Ureter (tissue), 1 donor: Measurements from ENCODE around the gene PDE11A. TPM values are rescaled to one million over a fixed set of nuclear protein-coding genes. Genes with fewer than 3 reads are reported as not detected.

Source experiments
- DNase-seq: peaks from one replicate; pipeline ENCODE4 v3.0.0-alpha.2; 2020; ENCODE audit warnings: low spot score
- total RNA-seq: library from RNA; stranded (reverse); gene quantifications from one replicate; pipeline ENCODE4 v1.2.4, GENCODE V29; 2023
- donor health status: DM: yes; HTN: yes; CAD: no.

The PDE11A gene
- total RNA-seq, 1 donor from 2014 or later: 2.2 TPM

DNA sequence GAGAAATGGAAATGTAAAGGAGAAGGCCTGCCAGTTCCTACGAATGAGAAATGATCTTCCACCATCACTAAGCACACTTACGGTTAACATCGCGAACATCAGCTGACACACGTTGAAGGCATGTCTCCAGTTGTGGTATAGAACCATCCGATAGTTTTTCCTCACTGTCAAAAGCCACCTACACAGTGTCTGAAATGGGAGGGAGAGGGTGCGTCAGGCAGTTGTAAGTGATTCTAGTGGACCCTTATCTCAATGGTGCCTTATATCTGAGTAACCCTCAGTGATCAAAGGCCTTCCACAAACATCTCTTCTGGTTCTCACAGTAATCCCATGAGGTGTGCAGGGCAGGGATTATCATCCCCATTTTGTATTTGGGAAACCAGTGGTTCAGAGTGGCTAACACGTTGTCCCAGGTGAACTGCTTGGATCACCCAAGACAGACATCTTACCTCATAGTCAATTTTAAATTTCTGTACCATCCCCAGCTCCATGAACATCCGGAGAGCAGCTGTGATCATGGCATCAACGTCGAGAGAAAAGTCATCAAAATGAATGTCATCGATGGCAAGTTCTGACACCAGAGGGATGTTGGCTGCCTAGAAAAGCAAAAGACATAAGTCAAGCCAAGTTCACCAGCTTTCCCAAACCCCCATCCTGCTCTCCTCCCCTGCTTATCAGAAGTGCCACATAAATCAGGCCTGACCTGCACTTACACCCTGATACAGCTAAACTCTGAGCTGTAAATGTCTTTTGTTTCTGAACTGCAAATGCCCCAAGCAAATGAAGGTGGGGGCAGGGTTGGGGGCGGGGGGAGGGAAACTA is 344.8 kb downstream of the PDE11A start:
- DNase-seq: no peak

- no peak for DNase-seq
These were observed 345.6 kb downstream of the PDE11A start for GRCh38 chr2:177726931-177727348.

DNA sequence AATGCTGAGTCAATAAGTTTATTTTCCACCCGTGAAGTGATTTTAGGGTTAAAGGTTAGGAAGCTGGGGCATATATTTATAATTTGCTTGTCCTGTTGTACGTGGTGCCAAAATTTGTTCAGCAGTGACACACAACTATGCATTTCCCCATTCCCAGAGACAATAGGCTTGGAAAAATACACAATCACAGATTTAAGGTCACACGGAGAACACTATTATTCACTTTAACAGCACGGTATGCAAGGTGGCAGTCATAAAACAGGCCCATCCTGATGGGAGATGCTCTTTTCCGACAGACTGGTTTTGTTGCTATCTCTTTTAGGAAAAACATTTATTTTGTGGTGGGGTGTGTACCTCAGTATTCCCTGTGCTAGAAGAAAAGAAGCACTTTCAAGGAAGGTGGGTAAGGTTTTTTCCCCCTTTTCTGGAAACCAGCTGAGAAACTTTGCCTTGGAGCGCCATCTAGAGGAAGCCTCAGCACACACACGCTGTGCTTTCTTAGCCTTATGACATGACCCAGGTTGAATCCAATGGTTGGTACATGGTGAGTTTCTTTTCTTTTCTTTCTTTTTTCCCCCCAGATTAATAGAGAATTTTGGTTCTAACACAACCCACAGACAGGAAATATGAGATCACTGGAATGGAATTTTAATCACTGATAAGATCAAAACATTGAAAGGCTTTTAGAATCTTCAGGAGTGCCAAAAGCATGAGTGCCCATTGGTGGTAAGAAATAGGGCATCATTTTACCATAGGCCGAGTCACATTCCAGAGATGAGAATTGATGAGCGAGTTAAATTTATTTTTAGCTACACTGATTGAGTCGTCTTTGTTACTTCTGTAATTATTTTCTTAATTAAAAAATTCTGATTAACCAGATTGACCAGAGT is 347.9 kb downstream of the PDE11A start:
- no peak for DNase-seq

GRCh38 chr2:177723235-177723634 is 349.3 kb downstream of the PDE11A start:
- no peak for DNase-seq

GRCh38 chr2:177721818-177722567 is 350.6 kb downstream of the PDE11A start:
- no peak for DNase-seq

GRCh38 chr2:177721087-177721486 is 351.5 kb downstream of the PDE11A start:
- no peak for DNase-seq

GRCh38 chr2:177717831-177718618 is 354.6 kb downstream of the PDE11A start:
- DNase-seq: no peak

GRCh38 chr2:177716484-177716883 is 356.1 kb downstream of the PDE11A start:
- DNase-seq: no peak

- no peak for DNase-seq
These were observed 356.8 kb downstream of the PDE11A start for GRCh38 chr2:177715771-177716170.

GRCh38 chr2:177714704-177715103 is 357.9 kb downstream of the PDE11A start:
- no peak for DNase-seq

GRCh38 chr2:177712462-177712861 is 360.1 kb downstream of the PDE11A start:
- no peak for DNase-seq

DNA sequence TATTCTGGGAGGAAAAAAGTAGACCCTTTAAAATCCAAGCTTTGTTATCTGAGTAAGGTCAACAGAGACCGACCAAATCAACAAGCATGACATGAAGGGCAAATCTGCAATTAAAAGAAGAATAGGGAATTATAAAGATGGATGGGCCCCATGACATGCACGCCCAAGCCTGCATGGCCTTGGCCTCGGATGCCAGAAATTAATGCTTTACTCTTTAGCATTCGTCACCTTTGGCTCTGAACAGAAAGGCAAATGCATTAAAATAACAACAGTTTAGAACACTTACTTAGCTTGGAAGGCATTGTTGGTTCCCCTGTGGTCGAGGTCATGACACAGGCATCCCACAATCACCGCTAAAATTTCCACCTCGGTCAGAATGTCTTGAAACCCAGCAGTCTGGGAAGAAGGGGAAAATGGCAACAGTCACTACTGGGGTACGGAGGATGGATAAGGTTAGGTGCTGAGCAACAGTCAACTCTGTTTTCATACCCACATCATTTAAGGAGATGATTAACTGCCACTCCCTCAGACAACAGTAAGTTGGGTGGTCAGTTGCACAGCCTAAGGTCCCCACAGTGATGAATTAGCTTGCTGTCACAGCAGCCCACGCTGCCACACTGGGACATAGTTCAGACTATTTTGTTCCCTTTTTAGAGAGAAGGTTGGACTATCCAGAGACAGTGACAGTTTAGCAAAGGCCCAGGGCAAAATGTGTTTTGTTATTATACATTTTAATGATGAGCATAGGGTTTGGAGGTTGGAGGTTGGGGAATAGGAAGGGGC is 360.9 kb downstream of the PDE11A start:
- DNase-seq: no peak

DNA sequence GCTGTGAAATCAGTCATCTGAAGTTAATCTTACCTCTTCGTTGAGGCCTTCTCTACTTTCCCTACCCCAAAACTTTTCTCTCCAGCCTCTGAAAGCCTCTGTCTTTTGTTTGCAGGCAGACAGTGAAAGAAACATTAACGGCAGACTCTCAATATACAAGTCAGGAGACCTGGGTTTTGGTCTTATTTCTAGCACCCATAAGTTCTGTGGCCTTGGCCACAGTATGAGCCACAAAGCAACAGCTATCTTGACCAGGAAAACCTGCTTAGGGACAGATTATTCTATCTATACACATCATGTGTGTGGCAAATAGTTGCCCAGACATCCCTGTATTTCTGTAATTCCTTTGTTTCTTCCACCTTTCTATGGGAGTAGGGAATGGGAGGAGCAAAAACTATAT is 361.7 kb downstream of the PDE11A start:
- DNase-seq: no peak

DNA sequence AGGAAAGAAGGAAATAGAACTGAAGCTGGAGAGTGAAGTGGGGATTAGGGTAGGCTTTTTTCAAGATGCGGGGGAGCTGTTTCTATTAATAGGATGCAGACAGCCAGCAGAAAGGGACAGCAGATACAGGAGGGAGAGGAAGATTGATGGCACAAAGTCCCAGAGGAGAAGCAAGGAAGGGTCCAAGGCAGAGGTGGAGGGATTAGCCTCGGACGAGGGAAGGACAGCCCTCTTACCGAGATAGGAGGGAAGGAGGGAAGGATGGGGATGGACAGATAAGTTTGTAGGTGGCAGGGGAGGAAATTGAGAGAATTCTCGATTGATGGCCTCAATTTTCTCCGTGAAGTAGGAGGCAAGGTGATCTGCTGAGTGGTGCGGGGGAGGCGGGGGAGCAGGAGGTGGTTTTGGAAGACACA is 362.6 kb downstream of the PDE11A start:
- no peak for DNase-seq

- DNase-seq: no peak
These were observed 363.7 kb downstream of the PDE11A start for GRCh38 chr2:177708660-177709444.

- DNase-seq: no peak
These were observed 364.5 kb downstream of the PDE11A start for GRCh38 chr2:177708106-177708505.

GRCh38 chr2:177705511-177706173 is 366.9 kb downstream of the PDE11A start:
- DNase-seq: no peak

- no peak for DNase-seq
These were observed 369.4 kb downstream of the PDE11A start for GRCh38 chr2:177703159-177703558.

DNA sequence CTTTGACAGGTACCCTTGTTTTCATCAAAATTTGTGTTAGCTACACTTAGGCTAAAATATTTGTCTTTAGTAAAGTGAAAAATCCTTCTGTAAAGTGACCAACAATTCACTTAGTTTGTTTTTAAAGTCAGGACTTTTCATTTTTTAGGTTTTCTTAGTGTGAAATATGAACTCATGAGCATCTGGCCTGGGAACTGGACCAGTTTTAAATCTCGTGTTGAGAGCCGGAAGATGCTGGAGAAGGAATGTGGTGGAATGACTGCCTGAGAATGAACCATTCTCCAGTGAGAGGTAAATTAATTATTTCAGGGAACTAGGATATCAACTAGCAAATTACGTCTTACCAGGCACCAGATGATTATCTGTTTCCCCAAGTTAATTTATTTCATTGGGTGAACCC is 374.3 kb downstream of the PDE11A start:
- no peak for DNase-seq
